HG03108 (cell line): ENCODE measurements around the gene PAQR5.
"Not testable (repeated sequence)": the region's sequence is repeated elsewhere in the genome, so short reads cannot be mapped to it uniquely, and the experiment has no call there.

ENCODE experiments used
- ATAC-seq: cut with Tn5 transposase; IDR thresholded peaks from one replicate; pipeline ENCODE4 v1.9.1; 2021; ENCODE audit warnings: moderate library complexity; ENCODE audit not compliant: unreplicated experiment

PAQR5 gene

GRCh38 chr15:69415381-69415780, 116.7 kb downstream of the PAQR5 start:
- ATAC-seq, result no peak

GRCh38 chr15:69417581-69417980, 118.9 kb downstream of the PAQR5 start:
- ATAC-seq, result no peak

- ATAC-seq, result no peak
Observed at GRCh38 chr15:69421498-69421897, 122.8 kb downstream of the PAQR5 start.

GRCh38 chr15:69422336-69422895, 123.7 kb downstream of the PAQR5 start:
- no peak for ATAC-seq

GRCh38 chr15:69424001-69424400, 125.3 kb downstream of the PAQR5 start:
- ATAC-seq, result no peak

GRCh38 chr15:69424748-69425413, 126.2 kb downstream of the PAQR5 start:
- no peak for ATAC-seq

GRCh38 chr15:69433831-69434230, 135.1 kb downstream of the PAQR5 start:
- no peak for ATAC-seq

GRCh38 chr15:69434238-69434637, 135.5 kb downstream of the PAQR5 start:
- no peak for ATAC-seq

- ATAC-seq, result no peak
Observed at GRCh38 chr15:69434679-69435078, 136.0 kb downstream of the PAQR5 start.

- no peak for ATAC-seq
Observed at GRCh38 chr15:69435985-69436384, 137.3 kb downstream of the PAQR5 start.

GRCh38 chr15:69436951-69437350, 138.2 kb downstream of the PAQR5 start:
- ATAC-seq, result no peak

GRCh38 chr15:69439623-69440022, 140.9 kb downstream of the PAQR5 start:
- ATAC-seq, result no peak

GRCh38 chr15:69443032-69443611, 144.4 kb downstream of the PAQR5 start:
- ATAC-seq, result peak; percentile 54

GRCh38 chr15:69444686-69445085, 146.0 kb downstream of the PAQR5 start:
- no peak for ATAC-seq

GRCh38 chr15:69446953-69447352, 148.2 kb downstream of the PAQR5 start:
- no peak for ATAC-seq

- ATAC-seq, result not testable (repeated sequence)
Observed at GRCh38 chr15:69450221-69450620, 151.5 kb downstream of the PAQR5 start.

GRCh38 chr15:69450968-69451695, 152.4 kb downstream of the PAQR5 start:
- no peak for ATAC-seq

- peak; percentile 21 for ATAC-seq
Observed at GRCh38 chr15:69451951-69452691, 153.4 kb downstream of the PAQR5 start.

GRCh38 chr15:69452692-69453521, 154.2 kb downstream of the PAQR5 start, which contains the start of gene RPLP1:
RPLP1 (plus strand) TSS chr15:69452818; CDS start chr15:69452949, 131 bp downstream.
- peak; percentile 83 for ATAC-seq

GRCh38 chr15:69454953-69455352, 156.2 kb downstream of the PAQR5 start:
- no peak for ATAC-seq
